NCI-H82 treated with DMSO at 0.1 percent for 48 hours (cell line): ENCODE data around the gene CCDC183.
"Not testable (repeated sequence)": the region's sequence is repeated elsewhere in the genome, so short reads cannot be mapped to it uniquely, and the experiment has no call there.

Experiments used
- DNase-seq: peaks from one replicate; lab custom pipeline; 2025; ENCODE audit not compliant: unreplicated experiment; lab: John Stamatoyannopoulos, UW

CCDC183 gene

DNA sequence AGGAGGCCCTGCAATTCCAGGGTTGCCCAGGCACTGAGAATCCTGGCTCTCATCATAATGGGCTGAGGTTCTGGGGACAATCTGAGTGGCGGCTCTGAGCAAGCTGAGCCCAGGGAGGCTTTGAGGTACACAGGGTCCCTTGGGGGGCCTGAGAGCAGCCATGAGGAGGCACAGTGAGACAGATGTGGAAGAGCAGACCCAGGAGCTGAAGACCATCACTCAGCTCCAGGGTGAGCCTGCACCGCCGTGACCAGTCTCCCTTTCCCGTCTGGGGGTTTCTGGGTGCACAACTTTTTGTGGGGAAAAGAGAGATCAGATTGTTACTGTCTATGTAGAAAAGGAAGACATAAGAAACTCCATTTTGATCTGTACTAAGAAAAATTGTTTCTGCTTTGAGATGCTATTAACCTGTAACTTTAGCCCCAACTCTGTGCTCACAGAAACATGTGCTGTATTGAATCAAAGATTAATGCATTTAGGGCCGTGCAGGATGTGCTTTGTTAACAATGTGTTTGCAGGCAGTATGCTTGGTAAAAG lies at the start of gene CCDC183:
Gene CCDC183 (plus strand): TSS at position 101 of the 537 bp plus-strand sequence. CDS start 60 bp downstream, at position 161.
- no peak for DNase-seq

DNA sequence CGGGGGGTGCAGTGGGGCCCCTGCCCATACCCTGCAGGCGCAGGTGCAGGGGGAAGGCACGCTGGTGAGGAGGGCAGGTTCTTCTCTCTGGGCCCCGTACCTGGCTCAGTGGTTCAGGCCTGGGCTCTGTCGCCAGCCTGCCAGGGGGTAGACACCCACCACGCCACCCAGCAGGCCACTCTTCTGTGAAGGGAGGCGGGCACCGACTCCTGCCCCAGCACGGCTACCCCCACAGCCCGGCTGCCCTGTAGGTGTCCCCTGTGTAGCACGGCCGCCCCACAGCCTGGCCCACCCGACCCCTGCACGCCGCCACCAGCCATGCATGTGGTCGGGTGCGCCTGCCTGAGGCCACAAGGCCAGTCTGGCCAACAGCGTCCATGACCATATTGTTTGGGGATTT lies 49.5 kb upstream of the CCDC183 start:
- no peak for DNase-seq

DNA sequence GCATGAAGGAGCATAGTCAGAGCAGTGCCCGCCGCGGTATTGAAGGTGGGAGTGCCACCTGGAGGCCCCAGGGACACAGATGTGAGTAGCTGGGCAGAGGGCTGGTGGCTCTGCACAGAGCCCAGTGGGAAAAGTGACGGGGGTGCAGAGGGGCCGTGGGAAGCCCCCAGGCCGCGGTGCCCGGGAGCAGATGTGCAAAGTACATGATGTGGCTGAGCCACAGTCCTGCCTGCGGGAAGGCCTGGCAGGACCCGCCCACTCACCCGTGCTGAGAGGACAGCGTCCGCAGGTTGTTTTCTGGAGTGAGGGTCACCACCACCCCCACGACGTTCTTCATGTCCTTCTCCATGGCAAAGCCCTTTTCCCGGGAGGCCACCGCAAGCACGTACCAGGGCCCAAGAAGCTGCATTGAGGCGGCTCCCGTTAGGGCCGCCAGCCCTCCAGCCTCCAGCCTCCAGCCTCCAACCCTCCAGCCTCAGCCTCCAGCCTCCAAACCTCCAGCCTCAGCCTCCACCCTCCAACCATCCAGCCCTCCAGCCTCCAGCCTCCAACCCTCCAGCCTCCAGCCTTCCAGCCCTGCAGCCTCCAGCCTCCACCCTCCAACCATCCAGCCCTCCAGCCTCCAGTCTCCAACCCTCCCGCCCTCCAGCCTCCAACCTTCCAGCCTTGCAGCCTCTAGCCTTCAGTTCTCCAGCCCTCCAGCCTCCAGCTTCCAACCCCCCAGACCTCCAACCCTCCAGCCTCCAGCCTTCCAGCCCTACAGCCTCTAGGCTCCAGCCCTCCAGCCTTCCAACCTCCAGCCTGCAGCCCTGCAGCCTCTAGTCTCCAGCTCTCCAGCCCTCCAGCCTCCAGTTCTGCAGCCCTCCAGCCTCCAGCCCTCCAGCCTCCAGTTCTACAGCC lies 48.7 kb upstream of the CCDC183 start:
- no peak for DNase-seq

DNA sequence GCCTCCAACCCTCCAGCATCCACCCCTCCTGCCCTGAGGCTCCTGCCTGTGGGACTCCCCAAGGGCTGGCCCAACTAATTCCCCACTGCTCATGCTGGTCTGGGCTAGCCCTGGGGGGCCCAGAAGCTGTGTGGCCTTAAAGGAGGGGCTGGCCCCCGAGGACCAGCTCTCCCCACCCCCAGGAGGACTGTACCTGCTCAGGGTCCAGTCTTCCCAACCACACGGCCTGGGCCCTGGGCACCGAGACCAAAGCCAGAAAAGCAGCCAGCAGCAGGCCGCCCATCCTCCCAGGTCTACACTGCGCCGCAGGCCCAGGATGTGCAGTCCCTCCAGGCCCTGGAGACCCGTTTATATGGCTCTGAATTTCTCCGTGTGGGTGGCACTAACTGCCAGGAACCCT lies 47.9 kb upstream of the CCDC183 start, which contains the start of gene LCN6:
Gene LCN6 (minus strand): TSS at position 325 of the 400 bp plus-strand sequence. CDS start 42 bp downstream, at position 283.
- no peak for DNase-seq

DNA sequence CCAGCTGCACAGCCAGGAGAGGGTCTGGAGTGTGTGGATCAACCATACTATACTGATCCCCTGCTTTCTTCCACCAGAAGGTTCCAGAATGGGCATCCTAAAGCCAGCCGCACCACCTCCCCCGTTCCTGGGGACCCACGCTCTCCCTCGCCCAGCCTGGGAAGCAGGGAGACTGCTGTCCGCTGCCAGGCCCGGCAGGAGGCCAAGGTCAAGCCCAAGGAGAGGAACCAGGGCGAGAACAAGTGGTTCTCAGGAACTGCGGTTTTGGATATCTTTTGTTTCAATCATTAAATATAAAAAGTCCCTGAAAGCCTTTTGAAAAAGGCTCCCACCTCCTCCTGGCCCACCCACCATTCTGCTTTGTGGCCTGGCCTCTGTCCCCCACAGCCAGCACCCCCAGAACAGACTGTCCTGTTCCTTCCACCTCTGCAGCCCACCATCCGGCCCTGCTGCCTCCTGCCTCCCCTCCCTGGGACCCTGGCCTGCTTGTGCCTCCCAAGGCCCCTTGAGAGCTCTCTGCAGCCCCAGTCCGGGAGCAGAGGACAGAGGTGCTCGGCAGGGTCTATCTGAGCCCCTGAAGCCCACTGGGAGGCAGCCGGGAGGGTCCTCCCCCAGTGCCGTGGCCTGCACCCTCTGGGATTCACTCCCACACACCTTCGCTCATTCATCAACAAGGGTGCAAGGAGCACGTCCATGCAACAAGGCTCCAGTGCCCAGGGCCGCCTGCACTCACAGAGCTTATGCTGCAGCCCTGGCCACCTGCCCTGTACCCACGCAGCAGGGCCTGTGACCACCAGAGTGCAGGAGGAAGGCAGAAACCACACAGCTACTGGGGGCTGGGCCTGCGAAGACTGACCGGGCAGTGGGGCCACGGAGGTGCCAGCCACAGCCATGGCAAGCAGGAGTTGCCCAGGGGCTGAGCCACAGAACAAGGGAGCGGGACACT lies 47.2 kb upstream of the CCDC183 start:
- no peak for DNase-seq

DNA sequence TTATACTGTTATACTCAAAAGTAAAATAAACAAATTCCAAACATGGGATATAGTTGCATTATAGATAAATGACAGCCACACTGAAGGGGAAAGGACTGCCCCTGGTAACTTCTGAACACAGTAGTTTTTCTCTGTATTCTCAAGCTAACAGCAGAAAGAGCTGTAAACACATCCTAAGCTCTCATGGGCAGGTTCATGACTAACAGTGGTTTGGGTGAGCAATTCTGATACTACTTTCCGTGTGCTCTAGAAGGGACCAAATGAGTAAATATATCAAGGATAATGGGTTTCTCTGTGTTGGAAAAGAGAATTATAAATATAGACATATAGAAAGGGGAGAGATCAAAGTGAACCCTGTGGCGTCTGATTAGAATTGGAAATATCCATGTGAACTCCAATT lies 45.6 kb upstream of the CCDC183 start:
- DNase-seq, result no peak

DNA sequence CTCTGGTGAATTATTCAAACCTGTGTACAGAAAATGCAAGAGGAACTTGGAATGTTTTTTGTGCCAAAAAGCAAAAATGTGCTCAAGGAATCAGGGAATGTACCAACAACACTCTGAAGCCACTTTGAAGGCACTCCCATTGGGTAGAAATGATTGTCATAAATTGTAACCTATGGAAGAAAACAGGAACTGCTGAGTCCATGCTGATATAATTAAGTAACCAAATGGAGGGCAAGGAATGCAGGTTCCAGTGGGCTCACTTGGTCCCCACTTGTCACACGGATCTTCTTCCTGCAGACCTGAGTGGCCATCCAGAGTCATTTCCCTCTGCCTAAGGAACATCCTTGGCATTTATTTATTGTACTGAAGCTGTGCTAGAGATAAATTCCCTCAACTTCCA lies 44.9 kb upstream of the CCDC183 start:
- no peak for DNase-seq

DNA sequence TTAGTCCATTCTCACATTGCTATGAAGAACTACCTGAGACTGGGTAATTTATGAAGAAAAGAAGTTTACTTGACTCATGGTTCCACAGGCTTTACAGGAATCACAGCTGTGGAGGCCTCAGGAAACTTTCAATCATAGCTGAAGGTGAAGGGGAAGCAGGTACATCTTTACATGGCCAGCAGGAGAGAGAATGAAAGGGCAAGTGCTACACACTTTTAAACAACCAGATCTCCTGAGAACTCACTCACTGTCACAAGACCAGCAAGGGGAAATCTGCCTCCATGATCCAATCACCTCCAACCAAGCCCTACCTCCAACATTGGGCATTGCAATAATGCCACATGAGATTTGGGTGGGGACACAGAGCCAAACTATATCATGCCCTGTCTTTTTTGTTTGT lies 44.3 kb upstream of the CCDC183 start:
- DNase-seq, result no peak

DNA sequence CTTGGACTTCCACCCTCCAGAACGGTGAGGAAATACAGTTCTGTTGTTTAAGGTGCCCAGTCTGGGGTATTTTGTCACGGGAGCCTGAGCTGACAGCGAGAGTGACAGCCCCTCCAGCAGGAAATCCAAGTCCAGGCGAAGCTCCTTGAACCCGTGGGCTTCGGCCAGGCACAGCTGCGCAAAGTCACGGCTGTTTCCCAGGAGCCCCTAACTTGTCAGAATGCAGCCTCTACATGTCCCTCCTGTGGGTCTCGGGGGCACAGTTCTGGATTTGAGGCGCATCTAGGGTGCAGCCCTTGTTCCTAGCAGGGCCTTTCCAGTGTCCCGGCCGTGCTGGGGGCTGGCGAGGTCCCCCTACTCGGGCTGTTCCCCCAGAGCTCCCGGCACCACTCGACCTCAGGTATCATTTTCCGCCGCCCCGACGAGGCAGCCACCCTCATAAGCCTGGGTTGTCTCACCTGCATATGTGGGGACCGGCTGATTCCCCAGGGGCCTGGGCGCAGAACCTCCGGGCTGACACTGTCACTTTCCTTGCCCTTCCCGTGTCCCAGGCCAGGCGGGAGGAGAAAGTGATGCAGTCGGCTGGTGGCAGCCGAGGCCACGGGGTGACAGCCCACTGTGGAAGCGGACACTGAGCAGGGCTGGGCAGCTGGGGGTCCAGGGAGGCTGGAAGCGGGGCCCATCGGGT lies 42.6 kb upstream of the CCDC183 start:
- no peak for DNase-seq

DNA sequence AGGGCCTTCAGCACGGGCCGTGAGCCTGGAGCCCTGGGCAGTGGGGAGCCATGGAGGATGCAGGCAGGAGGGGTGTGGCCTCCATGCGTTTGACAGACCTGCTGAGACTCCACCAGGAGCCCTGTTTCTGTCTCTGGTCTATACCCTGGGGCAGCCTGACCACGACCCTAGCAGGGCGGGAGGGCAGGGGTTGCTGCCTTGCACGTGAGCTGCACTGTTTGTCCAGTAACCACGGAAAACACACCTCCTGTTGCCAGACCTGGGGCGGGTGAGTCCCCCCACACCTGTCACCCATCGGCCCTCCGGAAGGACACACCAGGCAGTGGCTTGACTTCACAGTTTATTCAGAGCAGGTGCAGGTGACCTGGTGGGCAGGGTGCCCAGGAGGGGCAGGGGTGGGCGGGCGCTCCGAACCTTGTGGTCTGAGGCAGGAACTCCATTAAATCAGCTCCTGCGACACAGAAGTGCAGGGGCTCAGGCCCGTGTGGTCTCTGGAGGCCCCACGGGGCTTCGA lies 42.0 kb upstream of the CCDC183 start:
- no peak for DNase-seq

DNA sequence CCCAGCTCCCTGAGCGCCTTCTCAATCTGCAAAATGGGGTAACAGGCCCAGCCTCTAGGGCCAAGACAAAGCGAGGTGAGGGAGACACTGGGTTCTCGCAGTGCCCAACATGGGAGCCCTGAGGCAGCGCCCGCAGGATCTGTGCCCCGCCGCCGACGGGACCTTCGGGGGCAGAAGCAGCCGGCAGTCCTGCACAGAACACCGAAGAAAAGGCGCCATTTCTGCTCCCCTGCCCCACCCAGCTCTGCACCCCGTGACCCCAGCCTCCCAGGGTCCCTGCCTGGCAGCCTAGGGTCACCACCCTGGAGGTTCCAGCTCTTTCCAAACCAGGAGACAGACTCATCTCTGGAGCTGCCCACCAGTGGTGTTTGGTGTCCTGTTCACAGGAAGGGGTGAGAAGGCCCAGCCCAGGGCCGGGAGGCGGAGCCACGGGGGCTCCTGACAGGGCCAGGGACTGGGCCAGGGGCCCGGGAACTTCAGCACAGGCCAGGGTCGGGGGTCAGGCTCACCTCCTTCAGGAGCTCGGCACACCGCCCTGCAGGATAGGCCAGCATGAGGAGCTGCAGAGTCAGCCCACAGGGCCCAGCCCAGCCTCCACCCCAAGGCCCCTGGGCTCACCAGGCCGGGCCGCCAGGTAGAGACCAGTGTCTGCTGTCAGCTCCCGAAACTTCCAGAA lies 41.4 kb upstream of the CCDC183 start:
- no peak for DNase-seq

DNA sequence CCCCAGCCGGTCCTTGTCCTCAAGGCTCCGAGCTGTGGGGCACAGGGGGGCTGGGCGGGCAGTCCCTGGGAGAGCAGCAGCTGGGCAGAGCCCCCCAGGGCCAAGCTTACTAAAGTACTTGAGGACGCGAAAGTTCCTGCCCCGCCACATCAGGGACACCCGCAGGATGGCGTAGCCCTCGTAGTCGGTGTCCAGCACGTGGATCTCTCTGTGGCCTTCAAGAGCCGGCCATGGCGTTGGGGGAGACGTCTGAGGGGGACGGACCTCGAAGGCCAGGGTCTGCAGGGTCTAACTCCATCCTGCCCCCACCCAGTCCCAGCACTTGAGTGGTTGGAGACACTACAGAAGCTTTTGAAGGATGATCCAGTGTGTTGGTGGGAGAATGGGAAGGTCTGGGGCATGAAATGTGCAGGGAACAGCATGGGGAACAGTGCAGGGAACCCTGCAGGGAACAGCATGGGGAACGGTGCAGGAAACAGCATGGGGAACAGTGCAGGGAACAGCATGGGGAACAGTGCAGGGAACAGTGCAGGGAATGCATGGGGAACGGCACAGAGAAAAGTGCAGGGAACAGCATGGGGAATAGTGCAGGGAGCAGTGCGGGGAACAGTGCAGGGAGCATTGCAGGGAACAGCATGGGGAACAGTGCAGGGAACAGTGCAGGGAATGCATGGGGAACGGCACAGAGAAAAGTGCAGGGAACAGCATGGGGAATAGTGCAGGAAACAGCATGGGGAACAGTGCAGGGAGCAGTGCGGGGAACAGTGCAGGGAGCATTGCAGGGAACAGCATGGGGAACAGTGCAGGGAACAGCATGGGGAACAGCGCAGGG lies 40.6 kb upstream of the CCDC183 start:
- DNase-seq, result not testable (repeated sequence)

DNA sequence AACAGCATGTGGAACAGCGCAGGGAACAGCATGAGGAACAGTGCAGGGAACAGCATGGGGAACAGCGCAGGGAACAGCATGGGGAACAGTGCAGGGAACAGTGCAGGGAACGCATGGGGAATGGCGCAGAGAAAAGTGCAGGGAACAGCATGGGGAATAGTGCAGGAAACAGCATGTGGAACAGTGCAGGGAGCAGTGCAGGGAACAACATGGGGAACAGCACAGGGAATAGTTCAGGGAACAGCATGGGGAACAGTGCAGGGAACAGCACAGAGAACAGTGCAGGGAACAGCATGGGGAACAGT lies 40.1 kb upstream of the CCDC183 start:
- no peak for DNase-seq

DNA sequence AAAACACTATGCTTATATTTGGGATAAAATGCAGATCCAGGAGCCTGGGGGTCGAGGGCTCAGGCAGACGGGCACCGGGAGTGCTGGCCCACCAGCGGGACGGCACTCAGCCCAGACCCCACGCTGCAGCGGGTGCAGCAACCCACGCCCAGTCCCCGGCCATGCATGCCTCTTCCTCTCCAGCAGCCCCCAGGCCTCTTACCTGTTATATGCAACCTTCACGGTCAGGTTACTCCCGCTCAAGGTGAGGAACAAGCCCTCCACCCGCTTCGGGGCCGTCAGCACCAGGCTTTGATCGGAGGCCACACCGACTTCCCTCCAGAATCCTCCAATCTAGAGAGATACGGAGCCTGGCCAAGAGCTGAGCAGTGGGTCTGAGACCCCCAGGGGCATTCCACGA lies 39.3 kb upstream of the CCDC183 start:
- DNase-seq, result no peak

DNA sequence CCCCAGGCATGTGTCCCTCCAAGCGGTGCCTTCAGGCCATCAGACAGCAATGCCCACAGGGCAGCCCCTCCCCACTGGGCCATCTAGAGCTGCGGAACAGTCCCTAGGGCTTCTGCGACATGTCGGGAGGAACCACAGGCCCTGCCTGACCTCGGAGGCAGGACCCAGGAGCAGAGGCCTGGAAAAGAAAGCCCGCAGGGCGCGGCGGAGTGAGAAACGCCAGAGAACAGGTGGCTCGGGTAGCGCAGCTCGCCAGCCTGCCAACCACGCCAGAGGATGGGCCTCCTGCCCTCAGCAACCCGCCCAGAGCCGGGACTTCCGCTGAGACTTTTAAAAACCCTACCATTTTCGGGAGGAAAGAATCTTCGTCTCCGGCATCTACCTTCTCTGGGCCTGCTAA lies 38.8 kb upstream of the CCDC183 start:
- no peak for DNase-seq

DNA sequence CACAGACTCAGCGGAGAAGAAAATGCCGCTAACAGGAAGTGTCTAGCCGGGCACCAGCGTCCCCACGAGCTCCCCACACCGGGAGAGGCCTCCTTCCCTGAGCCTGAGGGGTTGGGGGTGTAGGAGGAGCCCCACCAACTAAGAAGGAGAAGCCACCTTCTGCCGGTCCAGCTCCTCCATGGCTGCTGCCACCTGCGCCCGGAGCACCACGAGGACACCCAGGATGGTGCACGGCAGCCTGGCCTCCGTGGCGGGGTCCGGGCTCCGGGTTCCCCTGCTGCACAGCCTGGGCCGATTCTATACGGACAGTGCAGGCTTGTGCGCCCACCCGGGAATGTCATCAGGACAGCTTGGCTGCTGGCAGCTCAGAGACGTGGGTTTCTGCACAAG lies 38.4 kb upstream of the CCDC183 start:
- DNase-seq, result no peak

DNA sequence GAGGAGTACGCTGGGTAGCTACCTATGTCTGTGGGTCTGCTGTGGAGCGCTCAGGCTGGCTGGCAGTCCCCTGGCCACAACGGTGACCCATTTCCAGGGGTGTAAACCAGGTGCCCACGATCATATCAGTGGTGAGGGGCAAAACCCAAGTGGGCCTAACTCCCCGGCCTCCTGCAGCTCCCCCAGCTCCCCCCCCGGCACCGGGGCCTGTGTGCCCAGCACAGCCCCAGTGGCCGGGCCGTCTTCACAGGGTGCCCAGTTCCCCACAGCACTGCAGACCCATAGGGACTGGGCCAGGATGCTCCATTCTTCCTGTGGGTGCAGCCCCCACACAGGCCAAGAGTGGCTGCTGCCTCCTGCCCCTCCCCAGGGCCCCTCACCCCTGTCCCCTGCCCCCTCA lies 37.1 kb upstream of the CCDC183 start:
- no peak for DNase-seq

DNA sequence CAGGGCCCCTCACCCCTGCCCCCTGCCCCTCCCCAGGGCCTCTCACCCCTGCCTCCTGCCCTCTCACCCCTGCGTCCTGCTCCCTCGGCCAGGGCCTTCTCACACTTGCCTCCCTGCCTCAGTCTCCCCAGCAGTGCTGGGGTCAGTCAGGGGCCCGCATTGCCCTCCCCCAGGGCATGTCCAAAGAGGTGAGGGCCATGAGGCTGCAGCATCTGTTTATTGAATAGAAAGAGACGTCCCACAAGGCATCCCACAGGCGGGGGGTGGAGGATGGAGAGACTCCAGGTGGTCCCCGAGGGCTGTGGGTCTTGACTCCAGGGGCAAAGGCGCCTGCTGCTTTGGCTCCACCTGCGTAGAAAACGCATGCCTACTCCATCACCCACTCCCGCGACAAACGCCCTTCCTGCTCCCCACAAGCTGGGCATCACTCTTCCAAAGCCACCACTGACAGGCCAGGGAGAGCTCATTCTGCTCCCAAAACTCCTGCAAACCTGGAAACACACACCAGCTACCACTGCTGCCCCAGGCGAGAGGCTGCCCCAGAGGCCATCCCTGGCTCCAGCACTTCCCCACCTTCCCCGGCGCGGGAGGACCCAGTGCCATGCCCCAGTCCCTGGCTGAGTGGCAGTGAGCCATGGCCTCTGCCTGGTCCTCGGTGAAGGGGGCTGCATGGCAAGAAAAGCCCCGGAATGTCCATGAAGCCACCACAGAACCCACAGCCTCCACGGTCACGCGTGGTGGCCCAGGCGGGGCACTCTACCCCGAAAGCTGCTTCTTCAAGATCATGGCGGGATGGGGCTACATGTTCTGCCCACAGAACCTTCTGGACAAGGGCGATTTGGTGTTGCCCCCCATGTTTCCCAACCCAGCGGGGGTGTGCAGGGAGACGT lies 36.5 kb upstream of the CCDC183 start:
- no peak for DNase-seq
